ENCODE data around the gene ACSL4.

DNA sequence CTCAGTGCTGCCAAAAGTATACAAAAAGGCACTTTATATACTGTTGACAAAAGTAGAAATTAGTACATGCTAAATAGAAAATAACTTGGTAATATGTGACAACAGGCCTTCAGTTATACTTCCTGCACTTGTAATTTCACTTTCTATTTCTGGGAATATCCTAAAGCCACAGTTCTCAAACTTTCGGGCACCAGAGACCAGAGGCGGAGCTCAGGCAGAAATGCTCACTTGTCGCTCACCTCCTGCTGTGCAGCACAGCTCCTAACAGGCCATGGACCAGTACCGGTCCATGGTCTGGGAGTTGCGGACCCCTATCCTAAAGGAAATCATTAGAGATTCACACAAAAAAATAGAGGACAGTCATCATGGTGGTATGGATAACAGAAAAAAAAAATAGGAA is 25.7 kb downstream of the ACSL4 start:
- TF ChIP-seq POLR2AphosphoS5 (IDR thresholded peaks at IDR 0.05), result no peak
- TF ChIP-seq, protein P1, sequence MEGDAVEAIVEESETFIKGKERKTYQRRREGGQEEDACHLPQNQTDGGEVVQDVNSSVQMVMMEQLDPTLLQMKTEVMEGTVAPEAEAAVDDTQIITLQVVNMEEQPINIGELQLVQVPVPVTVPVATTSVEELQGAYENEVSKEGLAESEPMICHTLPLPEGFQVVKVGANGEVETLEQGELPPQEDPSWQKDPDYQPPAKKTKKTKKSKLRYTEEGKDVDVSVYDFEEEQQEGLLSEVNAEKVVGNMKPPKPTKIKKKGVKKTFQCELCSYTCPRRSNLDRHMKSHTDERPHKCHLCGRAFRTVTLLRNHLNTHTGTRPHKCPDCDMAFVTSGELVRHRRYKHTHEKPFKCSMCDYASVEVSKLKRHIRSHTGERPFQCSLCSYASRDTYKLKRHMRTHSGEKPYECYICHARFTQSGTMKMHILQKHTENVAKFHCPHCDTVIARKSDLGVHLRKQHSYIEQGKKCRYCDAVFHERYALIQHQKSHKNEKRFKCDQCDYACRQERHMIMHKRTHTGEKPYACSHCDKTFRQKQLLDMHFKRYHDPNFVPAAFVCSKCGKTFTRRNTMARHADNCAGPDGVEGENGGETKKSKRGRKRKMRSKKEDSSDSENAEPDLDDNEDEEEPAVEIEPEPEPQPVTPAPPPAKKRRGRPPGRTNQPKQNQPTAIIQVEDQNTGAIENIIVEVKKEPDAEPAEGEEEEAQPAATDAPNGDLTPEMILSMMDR (IDR thresholded peaks at IDR 0.05), result no peak

All from prostate gland (tissue), 2 donors.